CD4-positive, alpha-beta T cell treated with Interleukin-17A for 1 hour (primary cell): ENCODE measurements around the gene C2CD4A.
A peak's percentile ranks its signal among the peaks of the same experiment; 100 is the strongest.

ENCODE experiments used
- DNase-seq: peaks from one replicate; pipeline ENCODE4 v3.0.0-alpha.2; 2020

Gene C2CD4A

DNA sequence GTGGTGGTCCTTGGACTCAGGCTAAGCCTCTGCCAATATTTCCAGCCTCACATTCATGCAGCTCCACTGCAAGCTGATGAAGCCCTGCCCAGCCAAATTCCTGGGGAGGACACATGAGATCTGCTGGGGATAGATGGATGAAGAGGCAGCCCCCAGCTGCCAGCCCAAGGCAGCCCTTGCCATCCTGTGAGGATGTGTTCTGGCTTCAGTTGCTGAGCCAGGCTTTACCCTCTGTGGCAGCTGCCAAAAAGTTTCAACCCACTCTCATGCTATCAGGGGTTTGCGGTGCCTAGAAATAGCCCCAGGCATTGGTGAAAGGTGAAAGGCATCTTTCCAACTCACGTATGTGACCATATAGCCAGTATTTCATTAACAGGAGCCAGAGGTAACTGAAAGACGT, 37.6 kb downstream of the C2CD4A start:
- DNase-seq = no peak

GRCh38 chr15:62104846-62105245, 38.1 kb downstream of the C2CD4A start:
- no peak for DNase-seq

- no peak for DNase-seq
Measured at GRCh38 chr15:62105266-62105665, 38.5 kb downstream of the C2CD4A start.

DNA sequence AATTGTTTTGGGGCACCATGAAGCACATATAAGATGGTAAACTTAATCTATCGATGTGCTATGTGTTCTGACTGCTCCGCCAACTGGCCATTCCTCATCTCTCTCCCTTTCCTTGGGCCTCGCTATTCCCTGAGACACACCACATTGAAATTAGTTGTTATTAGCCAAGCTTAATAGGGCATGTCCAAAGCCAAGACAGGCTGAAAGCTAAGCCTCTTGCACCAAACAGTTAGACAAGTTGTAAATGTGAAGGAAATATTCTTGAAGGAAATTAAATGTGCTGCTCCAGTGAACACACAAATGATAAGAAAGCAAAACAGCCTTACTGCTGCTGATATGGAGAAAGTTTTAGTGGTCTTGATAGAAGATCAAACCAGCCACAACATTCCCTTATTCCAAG, 39.3 kb downstream of the C2CD4A start:
- DNase-seq = no peak

DNA sequence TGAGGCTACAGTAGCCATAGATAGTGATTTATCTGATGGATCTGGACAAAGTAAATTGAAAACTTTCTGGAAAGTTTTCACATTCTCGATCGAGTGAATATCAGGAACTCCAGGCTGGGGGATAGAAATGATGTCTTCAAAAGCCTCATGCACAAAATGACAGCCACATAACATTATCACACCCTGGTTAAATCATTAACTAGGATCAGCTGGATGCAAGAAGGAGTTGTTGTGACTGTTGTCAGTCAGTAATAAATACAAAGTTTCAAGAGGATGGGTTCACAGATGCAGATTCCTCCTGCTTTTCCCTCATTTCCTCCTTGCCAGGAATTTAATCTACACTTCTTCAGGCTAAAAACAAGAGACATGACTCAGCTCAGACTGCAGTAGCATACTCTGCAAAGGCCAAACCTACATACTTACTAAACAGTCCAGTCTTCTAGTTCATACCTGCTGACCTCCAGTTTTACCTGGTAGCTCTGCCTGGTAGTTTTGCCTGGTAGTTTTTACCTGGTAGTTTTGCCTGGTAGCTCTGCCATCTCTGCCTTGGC, 40.9 kb downstream of the C2CD4A start:
- DNase-seq = no peak

DNA sequence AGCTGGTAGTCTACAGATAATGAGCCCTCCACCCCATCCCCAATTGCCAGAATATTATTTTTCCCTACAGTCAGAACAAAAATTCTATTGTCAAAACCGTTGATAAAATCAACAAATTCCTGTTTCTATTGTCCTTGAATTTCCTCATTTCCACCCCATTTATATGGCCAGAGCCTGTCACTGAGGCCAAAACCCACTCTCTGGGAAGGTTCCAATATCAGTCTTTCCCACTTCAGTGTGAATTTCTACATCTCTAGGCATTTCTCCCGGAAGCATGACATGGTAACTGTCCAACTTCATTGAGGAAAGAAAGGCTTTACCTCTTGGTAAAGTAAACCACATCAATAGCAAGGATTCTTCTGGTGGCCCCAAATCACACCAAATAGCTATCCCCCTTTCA, 41.6 kb downstream of the C2CD4A start:
- DNase-seq = no peak

DNA sequence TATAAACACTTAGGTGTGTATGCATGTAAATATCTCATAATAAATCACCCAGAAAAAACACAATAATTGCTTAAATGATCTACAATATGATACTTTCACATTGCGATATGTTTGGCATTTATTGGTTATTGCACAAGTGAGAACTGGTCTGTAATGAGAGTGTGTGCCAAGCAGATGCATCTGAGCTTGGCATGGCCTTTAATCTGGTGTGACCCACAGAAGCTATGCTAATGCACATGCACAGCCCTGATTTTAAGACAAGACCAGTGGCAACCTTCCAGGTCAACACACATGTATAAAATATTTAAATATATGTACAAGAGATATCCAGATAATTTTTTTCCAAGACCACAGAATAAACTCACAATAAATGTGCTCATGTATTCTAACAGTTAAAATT, 42.7 kb downstream of the C2CD4A start:
- no peak for DNase-seq

- no peak for DNase-seq
Measured at GRCh38 chr15:62109982-62110851, 43.4 kb downstream of the C2CD4A start.

DNA sequence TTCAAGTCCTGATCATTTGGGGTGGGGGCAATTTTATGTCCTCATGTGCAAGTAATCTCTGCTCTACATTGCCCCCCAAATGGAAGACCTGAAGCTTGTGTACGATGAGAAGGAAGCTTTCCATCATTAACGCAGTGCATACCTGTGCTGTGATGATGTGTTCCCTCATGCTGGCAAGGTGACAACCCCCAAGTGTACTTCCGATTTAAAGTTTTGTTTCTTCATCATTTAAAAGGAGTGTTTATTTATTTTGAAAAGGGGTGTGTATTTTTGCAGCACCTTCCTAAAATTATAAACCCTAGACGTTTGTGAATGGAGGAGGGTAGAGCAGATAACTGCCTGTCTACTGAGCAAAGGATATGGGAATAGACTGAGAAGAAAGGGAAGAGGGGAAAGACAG, 45.3 kb downstream of the C2CD4A start:
- DNase-seq = no peak

DNA sequence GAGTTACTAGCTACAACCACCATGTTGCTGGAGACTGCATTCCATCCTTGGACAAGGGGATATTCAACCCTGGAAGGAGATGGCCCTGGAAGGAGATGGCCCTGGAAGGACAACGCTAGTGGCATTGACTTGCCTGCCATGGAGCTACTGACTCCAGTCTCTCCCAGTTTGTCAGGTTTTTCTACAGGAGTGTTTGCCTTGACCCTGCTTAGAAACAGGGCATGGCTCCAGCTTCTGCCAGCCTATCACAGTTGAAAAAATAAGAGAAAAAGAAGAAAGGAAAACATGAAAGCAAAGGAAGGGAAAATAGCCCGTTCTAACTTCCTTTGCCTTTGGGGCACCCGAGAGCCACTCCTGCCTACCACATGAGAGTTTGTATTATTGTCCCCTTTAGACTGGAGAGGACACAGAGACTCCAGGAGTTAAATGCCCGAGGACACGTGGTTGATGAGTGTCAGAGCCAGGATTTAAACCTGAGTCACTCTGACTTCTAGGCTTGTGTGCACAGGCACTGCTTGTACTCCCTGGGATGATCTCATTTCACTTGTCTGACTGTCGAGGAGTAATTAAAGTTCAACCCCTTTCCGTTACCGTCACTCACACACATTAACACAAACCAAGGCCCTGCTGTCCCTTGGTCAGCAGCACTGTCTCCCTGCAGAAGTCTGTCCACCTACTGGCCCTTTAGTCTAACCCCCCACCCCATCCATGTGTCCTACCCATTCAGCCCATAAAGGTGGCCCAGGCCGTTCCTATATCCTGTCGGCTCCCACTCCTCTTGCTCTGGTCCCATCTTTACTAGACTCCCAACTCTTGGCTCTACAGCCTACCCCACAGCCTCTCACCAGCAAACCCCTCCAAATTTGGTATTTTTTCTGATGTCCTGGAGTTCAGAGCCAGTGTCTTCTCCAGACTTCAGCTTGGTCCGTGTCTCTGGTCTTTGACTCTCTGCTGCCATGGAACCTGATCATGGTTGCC, 46.1 kb downstream of the C2CD4A start:
- DNase-seq = no peak

GRCh38 chr15:62115847-62116246, 49.1 kb downstream of the C2CD4A start:
- DNase-seq = no peak

GRCh38 chr15:62118520-62119226, 51.9 kb downstream of the C2CD4A start:
- DNase-seq = no peak

DNA sequence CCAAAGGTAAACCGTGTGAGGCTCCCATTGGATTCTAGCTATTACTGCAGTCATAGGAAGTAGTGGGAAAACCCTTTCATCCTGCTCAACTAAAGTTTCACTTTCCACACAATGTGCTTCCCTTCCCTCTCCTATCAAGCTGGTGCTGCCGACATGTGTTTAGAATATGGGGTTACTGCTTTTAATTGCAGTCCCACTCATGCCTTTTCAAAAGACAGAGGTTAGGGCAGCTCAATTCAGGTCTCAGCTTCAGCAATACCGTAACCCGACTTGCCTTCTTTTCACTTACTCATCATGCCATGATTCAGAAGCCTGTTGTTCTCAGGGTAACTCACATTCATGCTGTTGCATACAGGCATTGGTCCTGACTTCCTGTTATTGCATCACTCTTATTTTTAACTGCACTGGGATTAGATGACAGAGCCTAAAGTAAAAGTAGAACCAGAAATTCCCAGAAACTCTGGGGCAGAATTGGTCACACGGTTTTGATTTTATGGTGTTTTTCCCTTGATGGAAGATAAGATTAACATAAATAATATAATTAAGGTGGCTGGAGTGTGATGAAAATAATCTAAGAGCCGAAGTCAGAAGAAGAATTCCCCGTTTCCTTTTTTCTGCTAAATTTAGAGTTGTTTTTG, 52.6 kb downstream of the C2CD4A start:
- DNase-seq = peak; percentile 42

- no peak for DNase-seq
Measured at GRCh38 chr15:62119874-62120273, 53.1 kb downstream of the C2CD4A start.
